ENCODE data around the gene PTPN3. TPM values are rescaled to one million over a fixed set of nuclear protein-coding genes. Genes with fewer than 3 reads are reported as not detected.
"Not testable (repeated sequence)": the region's sequence is repeated elsewhere in the genome, so short reads cannot be mapped to it uniquely, and the experiment has no call there.

Gene PTPN3
- total RNA-seq, 3 donors from 2014 or later (not counting 1 experiment from before 2014, with no cell fraction given) = not detected

DNA sequence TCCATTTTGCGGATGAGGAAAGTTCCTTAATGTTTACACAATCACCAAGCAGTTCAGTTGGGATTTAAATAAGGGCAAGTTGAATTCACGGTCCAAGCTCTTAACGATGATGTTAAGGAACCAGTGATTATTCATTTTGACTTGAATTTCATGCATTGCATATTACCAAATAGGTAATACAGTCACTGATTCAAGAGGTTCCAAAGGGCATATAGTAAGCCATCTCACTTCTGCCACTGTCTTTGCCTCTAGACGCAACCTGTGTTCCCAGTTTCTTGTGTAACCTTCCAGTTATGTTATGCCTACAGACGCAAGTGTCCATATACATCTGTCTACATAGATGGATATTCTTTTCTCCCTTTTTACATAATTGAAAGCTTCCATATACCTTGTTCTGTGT is 137.3 kb downstream of the PTPN3 start:
- Histone ChIP-seq H3K4me1 (ENCODE audit: control insufficient read depth, insufficient read depth, low read length) (no peaks in the 10 kb centered on the region), H3K27ac (ENCODE audit: low read length) (no peak overlapping the region), H3K9me3 (ENCODE audit: control insufficient read depth, insufficient read depth, low read length) (no peaks in the 10 kb centered on the region), H3K36me3 (ENCODE audit: control insufficient read depth, insufficient read depth, low read length) (no peaks in the 10 kb centered on the region), H3K4me3 (ENCODE audit: low read length) (no peak overlapping the region), H3K27me3 (ENCODE audit: control insufficient read depth, insufficient read depth, low read length) (no peaks in the 10 kb centered on the region)
- Mint-ChIP-seq H3K4me1 (no peaks in the 10 kb centered on the region), H3K27me3 (ENCODE audit: low read depth in 2 of 2) (peaks cover 0 to 8% of the 10 kb centered on the region in 2 donors), H3K4me3 (no peak overlapping the region), H3K27ac (no peak overlapping the region), H3K36me3 (no peaks in the 10 kb centered on the region), H3K9me3 (no peaks in the 10 kb centered on the region)
- no peak for DNase-seq
- intact Hi-C loops (cut with micrococcal nuclease) = no loop called here
- 90% methylated on average over 5 of the region's 5 CpGs for WGBS (ENCODE audit: insufficient coverage)
- TF ChIP-seq, protein P1, sequence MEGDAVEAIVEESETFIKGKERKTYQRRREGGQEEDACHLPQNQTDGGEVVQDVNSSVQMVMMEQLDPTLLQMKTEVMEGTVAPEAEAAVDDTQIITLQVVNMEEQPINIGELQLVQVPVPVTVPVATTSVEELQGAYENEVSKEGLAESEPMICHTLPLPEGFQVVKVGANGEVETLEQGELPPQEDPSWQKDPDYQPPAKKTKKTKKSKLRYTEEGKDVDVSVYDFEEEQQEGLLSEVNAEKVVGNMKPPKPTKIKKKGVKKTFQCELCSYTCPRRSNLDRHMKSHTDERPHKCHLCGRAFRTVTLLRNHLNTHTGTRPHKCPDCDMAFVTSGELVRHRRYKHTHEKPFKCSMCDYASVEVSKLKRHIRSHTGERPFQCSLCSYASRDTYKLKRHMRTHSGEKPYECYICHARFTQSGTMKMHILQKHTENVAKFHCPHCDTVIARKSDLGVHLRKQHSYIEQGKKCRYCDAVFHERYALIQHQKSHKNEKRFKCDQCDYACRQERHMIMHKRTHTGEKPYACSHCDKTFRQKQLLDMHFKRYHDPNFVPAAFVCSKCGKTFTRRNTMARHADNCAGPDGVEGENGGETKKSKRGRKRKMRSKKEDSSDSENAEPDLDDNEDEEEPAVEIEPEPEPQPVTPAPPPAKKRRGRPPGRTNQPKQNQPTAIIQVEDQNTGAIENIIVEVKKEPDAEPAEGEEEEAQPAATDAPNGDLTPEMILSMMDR (IDR thresholded peaks at IDR 0.05) = no peak
- no peak for ATAC-seq

DNA sequence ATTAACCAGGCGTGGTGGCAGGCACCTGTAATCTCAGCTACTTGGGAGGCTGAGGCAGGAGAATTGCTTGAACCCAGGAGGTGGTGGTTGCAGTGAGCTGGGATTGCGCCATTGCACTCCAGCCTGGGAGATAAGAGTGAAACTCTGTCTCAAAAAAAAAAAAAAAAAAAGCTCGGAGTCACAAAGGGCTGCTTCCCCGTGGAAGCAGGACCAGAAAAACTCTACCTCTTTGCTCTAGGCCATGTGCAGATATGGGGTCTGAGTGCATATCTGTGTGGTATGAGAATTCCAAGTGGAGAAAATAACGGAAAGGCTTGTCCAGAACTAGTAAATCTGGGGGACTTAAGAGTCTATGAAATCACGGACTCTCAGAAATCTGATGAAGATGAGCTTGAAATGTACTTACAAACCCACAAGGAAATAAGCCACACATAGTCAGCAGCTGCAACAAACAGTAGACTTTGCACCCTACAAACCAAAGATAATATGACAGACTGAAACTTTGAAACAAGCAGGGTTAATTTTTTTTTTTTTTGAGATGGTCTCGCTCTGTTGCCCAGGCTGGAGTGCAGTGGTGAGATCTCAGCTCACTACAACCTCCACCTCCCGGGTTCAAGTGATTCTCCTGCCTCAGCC is 139.0 kb downstream of the PTPN3 start:
- H3K4me1 Mint-ChIP-seq; H3K4me1 ChIP-seq (ENCODE audit: control insufficient read depth, insufficient read depth, low read length); H3K4me3 Mint-ChIP-seq; H3K9me3 ChIP-seq (ENCODE audit: control insufficient read depth, insufficient read depth, low read length); ATAC-seq; H3K36me3 Mint-ChIP-seq; H3K27me3 ChIP-seq (ENCODE audit: control insufficient read depth, insufficient read depth, low read length); intact Hi-C loops (cut with micrococcal nuclease); H3K27me3 Mint-ChIP-seq (ENCODE audit: low read depth in 2 of 2); H3K27ac Mint-ChIP-seq; H3K4me3 ChIP-seq (ENCODE audit: low read length); H3K9me3 Mint-ChIP-seq; DNase-seq; H3K36me3 ChIP-seq (ENCODE audit: control insufficient read depth, insufficient read depth, low read length); H3K27ac ChIP-seq (ENCODE audit: low read length): not testable (repeated sequence)
- 88% methylated on average over 7 of the region's 8 CpGs for WGBS (ENCODE audit: insufficient coverage)

DNA sequence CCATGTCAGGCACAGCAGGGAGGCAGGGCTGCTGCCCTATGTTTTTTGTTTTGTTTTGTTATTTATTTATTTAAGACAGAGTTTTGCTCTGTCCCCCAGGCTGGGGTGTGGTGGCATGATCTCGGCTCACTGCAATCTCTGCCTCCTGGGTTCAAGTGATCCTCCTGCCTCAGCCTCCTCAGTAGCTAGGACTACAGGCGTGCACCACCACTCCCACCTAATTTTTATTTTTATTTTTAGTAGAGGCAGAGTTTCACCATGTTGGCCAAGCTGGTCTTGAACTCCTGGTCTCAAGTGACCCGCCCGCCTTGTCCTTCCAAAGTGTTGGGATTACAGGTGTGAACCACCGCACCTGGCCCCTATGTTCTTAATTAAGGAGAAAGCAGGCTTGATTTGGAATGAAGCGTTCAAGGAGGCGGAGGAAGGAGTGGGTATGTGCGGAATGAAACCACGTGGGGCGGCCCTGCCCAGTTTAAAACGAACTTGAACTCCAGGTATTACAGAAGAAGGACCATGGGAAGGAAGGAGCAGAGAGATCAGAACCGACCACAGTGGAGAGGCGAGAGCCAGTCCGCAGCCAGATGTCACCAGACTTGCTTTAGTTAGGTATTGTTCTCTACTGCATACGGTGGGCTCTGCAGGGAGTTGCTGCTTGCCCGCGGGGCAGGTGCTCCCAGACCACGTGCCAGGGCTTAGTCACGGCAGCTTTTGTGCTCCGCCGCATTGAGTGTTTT is 142.4 kb downstream of the PTPN3 start:
- Histone ChIP-seq H3K9me3 (ENCODE audit: control insufficient read depth, insufficient read depth, low read length) (no peaks in the 10 kb centered on the region), H3K4me3 (ENCODE audit: low read length) (no peak overlapping the region), H3K36me3 (ENCODE audit: control insufficient read depth, insufficient read depth, low read length) (no peaks in the 10 kb centered on the region), H3K4me1 (ENCODE audit: control insufficient read depth, insufficient read depth, low read length) (no peaks in the 10 kb centered on the region), H3K27me3 (ENCODE audit: control insufficient read depth, insufficient read depth, low read length) (no peaks in the 10 kb centered on the region), H3K27ac (ENCODE audit: low read length) (no peak overlapping the region)
- Mint-ChIP-seq H3K4me3 (no peak overlapping the region), H3K4me1 (no peaks in the 10 kb centered on the region), H3K27me3 (ENCODE audit: low read depth in 2 of 2) (no peaks in the 10 kb centered on the region), H3K9me3 (no peaks in the 10 kb centered on the region), H3K27ac (no peak overlapping the region), H3K36me3 (no peaks in the 10 kb centered on the region)
- WGBS (ENCODE audit: insufficient coverage) = 88% methylated on average over 20 of the region's 21 CpGs
- intact Hi-C loops (cut with micrococcal nuclease) = no loop called here
- TF ChIP-seq, protein P1 (IDR thresholded peaks at IDR 0.05) = no peak
- DNase-seq = no peak
- no peak for ATAC-seq

DNA sequence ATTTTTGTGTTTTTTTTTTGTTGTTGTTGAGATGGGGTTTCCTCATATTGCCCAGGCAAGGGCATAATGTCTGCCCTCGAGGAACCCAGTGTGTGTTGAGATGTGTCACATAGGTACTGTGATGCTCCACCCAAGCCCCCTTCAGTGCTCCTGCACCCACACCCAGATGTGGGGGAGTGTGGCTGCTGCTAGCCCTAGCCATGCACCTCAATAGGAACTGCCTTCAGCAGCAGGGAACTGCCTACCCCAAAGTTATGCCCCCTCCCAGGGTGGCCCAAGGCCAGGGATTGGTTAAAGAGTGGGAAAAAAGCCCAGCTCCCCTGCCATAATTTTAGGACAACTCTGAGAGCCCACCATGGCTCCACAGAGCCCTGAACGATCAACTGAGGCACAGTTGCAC is 143.9 kb downstream of the PTPN3 start:
- no peaks in the 10 kb centered on the region for H3K4me1 Mint-ChIP-seq
- intact Hi-C loops (cut with micrococcal nuclease) = no loop called here
- no peaks in the 10 kb centered on the region for H3K9me3 Mint-ChIP-seq
- no peaks in the 10 kb centered on the region for H3K36me3 Mint-ChIP-seq
- Histone ChIP-seq H3K27me3 (ENCODE audit: control insufficient read depth, insufficient read depth, low read length) (no peaks in the 10 kb centered on the region), H3K4me1 (ENCODE audit: control insufficient read depth, insufficient read depth, low read length) (no peaks in the 10 kb centered on the region), H3K36me3 (ENCODE audit: control insufficient read depth, insufficient read depth, low read length) (no peaks in the 10 kb centered on the region), H3K9me3 (ENCODE audit: control insufficient read depth, insufficient read depth, low read length) (no peaks in the 10 kb centered on the region), H3K4me3 (ENCODE audit: low read length) (no peak overlapping the region), H3K27ac (ENCODE audit: low read length) (no peak overlapping the region)
- WGBS (ENCODE audit: insufficient coverage) = 73% methylated on average over 2 of the region's 2 CpGs
- no peaks in the 10 kb centered on the region for H3K27me3 Mint-ChIP-seq (ENCODE audit: low read depth in 2 of 2)
- H3K27ac Mint-ChIP-seq = no peak overlapping the region
- DNase-seq = no peak
- no peak overlapping the region for H3K4me3 Mint-ChIP-seq
- TF ChIP-seq, protein P1 (IDR thresholded peaks at IDR 0.05) = no peak
- ATAC-seq = no peak

Measured in natural killer cell (primary cell).